NCI-H1092 treated with DMSO at 0.1 percent for 48 hours (cell line): ENCODE data around the gene TATDN2.
"Not testable (repeated sequence)": the region's sequence is repeated elsewhere in the genome, so short reads cannot be mapped to it uniquely, and the experiment has no call there.

Source experiments
- DNase-seq: peaks from one replicate; lab custom pipeline; 2025; lab: John Stamatoyannopoulos, UW

The TATDN2 gene

DNA sequence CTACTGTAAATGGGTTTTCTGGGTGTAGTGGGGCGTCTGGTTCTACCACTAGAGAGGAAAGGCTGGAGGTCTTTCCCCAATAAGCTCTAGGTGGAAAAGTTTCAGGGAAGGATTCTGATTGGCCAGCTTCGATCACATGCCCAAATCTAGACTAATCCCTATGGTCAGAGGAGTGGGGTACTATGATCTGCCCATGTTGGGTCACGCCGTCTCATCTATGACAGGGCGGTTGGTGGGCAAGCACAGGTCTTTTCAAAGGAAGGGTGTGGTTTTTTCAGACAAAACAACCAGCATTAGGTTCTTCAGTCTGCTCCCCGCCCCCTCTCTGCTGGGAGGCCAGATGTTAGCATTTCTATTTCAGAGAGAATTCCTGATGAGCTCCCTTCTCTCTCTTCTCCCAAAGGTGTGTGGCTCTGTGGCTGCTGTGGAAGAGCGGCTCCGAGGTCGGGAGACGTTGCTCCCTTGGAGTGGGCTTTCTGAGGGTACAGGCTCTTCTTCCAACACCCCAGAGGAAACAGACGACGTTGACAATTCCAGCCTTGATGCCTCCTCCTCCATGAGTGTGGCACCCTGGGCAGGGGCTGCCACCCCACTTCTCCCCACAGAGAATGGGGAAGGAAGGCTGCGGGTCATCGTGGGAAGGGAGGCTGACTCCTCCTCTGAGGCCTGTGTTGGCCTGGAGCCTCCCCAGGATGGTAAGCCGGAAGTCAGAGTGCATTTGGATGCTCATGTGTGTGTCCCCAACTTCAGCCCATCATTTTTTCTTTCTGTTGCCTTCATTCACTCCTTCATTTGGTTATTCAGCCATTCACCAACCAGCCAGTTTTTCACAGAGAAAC, 9.7 kb upstream of the TATDN2 start:
- no peak for DNase-seq

GRCh38 chr3:10240799-10241198, 7.5 kb upstream of the TATDN2 start:
- no peak for DNase-seq

DNA sequence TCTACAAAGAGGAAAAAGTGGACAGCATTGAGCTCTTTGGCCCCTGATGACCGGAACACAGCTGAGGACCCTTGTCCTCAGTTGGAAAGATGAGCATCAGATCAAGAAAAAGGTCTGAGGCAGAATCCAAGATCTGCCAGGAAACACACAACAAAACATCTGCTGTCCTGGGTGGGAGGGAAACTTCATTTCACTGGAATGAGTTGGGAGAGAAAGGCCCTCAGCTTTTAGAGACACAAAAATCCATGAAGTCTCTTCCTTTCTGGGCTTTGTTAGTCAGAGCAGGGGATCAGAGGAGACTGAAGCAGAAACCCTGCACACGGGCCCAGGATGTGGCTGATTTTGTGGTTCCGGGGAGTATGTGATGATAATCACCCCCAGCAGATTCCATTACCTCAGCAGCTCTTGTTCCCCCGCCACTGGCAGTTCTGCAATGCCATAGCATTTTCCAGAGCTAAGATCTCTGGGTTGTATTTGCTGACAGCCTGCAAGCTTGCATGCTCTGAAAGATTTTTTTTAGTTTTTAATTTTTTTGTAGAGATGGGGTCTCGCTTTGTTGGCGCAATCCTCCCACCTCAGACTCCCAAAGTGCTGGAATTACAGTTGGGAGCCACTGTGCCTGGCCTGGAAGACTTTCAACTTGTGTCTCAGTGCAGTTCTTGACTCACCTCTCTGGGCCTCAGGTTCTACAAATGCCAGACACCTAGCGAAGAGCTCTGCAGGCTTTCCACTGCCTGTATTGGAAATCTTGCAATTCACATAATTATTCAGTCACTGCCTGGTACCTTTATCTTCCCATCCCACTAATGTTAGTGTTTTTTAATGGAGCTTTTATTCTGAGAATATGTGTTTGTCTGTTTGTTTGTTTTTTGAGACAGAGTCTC, 5.8 kb upstream of the TATDN2 start:
- DNase-seq = no peak

- no peak for DNase-seq
Observed at GRCh38 chr3:10244009-10244408, 4.2 kb upstream of the TATDN2 start.

DNA sequence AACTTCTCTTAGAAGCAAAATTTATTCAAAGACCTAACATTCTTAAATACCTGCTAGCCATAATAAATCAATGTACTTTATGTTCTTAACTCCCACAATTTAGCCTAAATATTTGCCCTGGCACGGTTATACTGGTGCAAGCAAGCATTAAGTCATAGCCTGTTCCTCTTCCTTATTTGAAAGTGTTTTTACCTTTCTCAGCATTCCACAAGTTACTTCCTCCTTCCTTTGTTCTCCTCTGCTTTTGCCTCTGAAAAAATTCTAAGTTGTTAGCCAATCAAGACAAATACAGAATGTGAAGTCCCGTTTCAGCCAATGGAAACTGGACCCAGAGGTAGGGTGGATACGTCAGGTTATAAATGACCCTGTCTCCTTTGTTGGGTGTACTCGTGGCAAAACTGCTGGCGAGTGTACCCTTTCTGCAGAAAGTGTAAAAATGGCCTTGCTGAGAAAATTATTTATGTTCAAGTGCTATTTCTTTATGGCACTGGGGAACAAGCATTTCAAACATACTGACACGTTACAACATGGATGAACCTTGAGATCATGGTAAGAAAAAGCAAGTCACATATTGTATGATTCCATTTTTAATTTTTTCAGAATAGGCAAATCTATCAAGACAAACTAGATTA, 3.1 kb upstream of the TATDN2 start:
- no peak for DNase-seq

- DNase-seq = no peak
Observed at GRCh38 chr3:10247679-10248183, 528 bp upstream of the TATDN2 start.

GRCh38 chr3:10248984-10249748, 907 bp downstream of the TATDN2 start:
- DNase-seq = no peak

DNA sequence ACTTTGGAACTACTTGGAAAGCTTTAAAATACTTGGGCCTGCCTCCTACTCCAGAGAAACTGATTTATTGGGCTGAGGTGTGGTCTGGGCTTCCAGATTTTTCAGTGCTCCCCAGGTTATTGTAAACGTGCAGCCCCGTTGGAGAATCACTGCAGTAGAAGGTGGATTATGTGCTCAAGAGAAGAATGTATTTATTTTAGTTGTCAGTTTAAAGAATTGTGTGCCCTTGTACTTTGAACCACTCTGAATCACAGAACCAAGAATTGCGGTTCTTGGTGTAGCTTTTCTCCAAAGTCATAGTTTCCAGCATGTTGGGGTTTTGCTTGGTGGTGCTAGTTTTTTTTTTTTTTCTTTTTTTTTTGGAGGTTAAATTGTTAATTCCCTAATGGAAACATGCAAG, 1.6 kb downstream of the TATDN2 start:
- no peak for DNase-seq

GRCh38 chr3:10251006-10251405, 2.7 kb downstream of the TATDN2 start:
- no peak for DNase-seq

- DNase-seq = no peak
Observed at GRCh38 chr3:10253731-10254130, 5.5 kb downstream of the TATDN2 start.

GRCh38 chr3:10255835-10256234, 7.6 kb downstream of the TATDN2 start:
- DNase-seq = no peak

DNA sequence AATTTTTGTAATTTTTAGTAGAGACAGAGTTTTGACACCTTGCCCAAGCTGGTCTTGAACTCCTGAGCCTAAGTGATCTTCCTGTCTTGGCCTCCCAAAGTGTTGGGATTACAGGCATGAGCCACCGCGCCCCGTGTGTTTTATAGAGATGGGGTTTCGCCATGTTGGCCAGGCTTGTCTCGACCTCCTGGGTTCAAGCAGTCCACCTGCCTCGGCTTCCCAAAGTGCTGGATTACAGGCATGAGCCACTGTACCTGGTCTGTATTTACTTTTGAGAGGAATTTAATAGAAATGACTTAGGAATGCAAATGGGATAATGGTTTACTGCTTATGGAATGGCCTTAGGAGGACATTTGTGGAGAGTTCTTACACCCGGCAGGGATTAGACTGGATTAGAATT, 10.8 kb downstream of the TATDN2 start:
- no peak for DNase-seq

DNA sequence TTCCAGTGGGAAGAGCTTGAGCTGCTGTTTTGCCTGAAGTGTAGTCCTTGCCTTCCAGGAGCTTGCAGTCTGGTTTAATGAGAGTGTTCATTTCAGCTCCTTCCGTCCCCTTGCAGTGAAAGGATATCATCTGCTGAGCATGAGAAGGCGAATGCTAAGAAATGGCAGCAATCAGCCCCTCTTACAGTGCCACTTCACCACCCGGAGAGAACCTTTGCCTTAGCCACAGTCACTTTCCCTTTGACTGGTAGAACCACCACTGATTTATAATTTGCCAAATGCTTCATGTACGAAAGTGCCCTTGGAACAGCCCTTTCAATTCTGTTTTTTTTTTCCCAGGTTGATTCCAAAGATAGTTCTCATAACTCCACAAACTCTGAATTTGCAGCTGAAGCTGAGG, 11.5 kb downstream of the TATDN2 start:
- DNase-seq = no peak

DNA sequence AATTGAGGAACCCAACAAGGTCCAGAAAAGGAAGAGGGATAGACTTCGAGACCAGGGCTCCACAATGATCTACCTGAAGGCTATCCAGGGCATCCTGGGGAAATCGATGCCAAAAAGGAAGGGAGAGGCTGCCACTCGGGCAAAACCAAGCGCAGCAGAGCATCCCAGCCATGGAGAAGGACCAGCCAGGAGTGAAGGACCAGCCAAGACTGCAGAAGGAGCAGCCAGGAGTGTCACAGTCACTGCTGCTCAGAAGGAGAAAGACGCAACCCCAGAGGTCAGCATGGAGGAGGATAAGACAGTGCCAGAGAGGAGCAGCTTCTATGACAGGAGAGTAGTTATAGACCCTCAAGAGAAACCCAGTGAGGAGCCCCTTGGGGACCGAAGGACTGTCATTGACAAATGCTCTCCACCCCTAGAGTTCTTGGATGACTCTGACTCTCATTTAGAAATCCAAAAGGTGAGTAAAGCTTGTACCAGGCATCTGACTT, 12.0 kb downstream of the TATDN2 start:
- no peak for DNase-seq

DNA sequence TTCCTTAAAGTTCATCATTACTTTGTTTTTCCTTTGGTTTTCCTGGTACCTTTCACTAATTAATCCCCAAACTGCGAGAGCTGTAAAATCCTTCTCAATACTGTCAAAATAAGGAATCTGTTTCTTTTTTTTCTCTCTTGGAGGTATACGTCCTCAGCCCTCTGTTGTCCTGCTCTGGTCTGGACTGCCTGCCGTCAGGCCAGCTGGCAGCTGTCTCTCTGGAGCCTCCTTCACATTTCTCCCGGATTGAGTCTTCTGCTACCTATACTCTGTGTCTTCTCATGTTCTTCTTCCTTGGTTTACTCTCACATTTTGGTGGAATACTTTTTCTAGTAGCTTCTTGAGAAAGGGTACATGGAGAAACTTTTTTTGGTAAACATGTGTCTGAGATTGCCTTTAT, 13.8 kb downstream of the TATDN2 start:
- no peak for DNase-seq

- no peak for DNase-seq
Observed at GRCh38 chr3:10263646-10264363, 15.5 kb downstream of the TATDN2 start.

GRCh38 chr3:10265833-10266232, 17.6 kb downstream of the TATDN2 start:
- DNase-seq = no peak

DNA sequence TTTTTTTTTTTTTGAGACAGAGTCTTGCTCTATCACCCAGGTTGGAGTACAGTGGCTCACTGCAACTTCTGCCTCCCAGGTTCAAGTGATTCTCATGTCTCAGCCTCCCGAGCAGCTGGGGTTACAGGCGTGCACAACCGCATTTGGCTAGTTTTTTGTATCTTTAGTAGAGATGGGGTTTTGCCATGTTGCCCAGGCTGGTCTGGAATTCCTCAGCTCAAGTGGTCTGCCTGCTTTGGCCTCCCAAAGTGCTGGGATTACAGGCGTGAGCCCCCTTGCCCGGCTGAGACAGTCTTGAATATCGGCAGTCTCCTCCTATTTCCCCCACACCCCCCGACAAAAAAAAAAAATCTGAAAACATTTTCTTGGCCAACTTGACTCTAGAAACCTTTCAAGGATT, 18.7 kb downstream of the TATDN2 start:
- not testable (repeated sequence) for DNase-seq

GRCh38 chr3:10268116-10268515, 19.9 kb downstream of the TATDN2 start:
- DNase-seq = no peak

DNA sequence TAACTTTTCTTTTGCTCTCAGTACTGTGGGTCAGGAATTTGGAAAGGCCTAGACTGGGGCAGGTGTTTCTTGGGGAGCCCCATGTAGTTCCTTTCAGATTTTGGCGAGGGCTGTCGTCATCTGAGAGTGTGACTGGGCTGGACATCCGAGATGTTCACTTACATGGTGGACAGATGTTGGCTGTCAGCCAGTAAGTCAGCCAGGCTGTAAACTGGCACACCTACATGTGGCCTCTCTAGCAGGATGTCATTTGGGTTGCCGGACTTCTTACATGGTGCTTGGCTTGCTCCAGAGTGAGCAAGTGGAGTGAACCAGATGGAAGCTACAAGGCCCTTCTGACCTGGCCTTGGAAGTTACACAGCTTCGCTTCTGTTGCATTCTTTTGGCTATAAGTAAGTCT, 20.7 kb downstream of the TATDN2 start:
- no peak for DNase-seq

DNA sequence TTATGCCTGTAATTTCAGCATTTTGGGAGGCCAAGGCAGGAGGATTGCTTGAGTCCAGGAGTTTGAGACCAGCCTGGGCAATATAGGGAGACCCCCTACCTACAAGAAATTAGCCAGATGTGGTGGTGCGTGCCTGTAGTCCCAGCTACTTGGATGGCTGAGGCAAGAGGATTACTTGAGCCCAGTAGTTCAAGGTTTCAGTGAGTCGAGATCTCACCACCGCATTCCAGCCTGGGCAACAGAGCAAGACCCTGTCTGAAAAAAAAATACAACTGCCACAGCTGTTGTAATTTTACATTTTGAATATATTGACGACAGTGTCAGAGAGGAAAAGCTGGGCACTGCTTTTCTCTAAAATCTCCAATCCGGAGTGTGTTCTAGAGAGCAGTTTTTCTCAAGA, 21.2 kb downstream of the TATDN2 start:
- no peak for DNase-seq
